H9 (cell line): ENCODE results near the gene SLC16A7. TPM values are rescaled to one million over a fixed set of nuclear protein-coding genes. Genes with fewer than 3 reads are reported as not detected.

Experiments used
- DNase-seq: peaks from one replicate; pipeline ENCODE4 v3.0.0-alpha.2; 2017
- H2AFZ ChIP-seq: one replicate; pipeline ENCODE4 v1.6.1; 2013; ENCODE audit warnings: mild to moderate bottlenecking, low read length, control low read depth, moderate library complexity
- H2AK5ac ChIP-seq: 2 replicates; pipeline ENCODE4 v1.6.1; 2013; ENCODE audit warnings: low read length, control low read depth, mixed read lengths; ENCODE audit not compliant: insufficient read length
- H2BK120ac ChIP-seq: one replicate; pipeline ENCODE4 v1.6.1; 2013; ENCODE audit warnings: low read depth, mild to moderate bottlenecking, low read length, control low read depth, inconsistent platforms; ENCODE audit not compliant: poor library complexity, severe bottlenecking
- H2BK12ac ChIP-seq: 2 replicates; pipeline ENCODE4 v1.6.1; 2013; ENCODE audit warnings: low read length, control low read depth, mixed read lengths, low read depth; ENCODE audit not compliant: insufficient read length
- H2BK15ac ChIP-seq: 2 replicates; pipeline ENCODE4 v1.6.1; 2013; ENCODE audit warnings: low read depth, low read length, control low read depth
- H2BK20ac ChIP-seq: one replicate; pipeline ENCODE4 v1.6.1; 2013; ENCODE audit warnings: low read depth, mild to moderate bottlenecking, low read length, control low read depth, inconsistent platforms; ENCODE audit not compliant: poor library complexity, severe bottlenecking
- H2BK5ac ChIP-seq: 2 replicates; pipeline ENCODE4 v1.6.1; 2013; ENCODE audit warnings: low read length, control low read depth, mixed read lengths; ENCODE audit not compliant: insufficient read length
- H3K14ac ChIP-seq: 2 replicates; pipeline ENCODE4 v1.6.1; 2013; ENCODE audit warnings: low read length, control low read depth; ENCODE audit not compliant: insufficient read depth
- H3K18ac ChIP-seq: 2 replicates; pipeline ENCODE4 v1.6.1; 2013; ENCODE audit warnings: low read depth, mild to moderate bottlenecking, mixed read lengths, low read length, control low read depth; ENCODE audit not compliant: insufficient read length
- H3K23ac ChIP-seq: 2 replicates; pipeline ENCODE4 v1.6.1; 2013; ENCODE audit warnings: low read length, control low read depth, mixed read lengths, low read depth; ENCODE audit not compliant: insufficient read length
- H3K23me2 ChIP-seq: 2 replicates; pipeline ENCODE4 v1.6.1; 2013; ENCODE audit warnings: low read depth, mild to moderate bottlenecking, mixed read lengths, low read length, control low read depth; ENCODE audit not compliant: insufficient read length, poor library complexity, severe bottlenecking
- H3K27ac ChIP-seq: 2 replicates; pipeline ENCODE4 v1.5.1; 2013; ENCODE audit warnings: low read length, control low read depth, mixed read lengths, low read depth; ENCODE audit not compliant: insufficient read length
- H3K27me3 ChIP-seq: 2 replicates; pipeline ENCODE4 v1.6.1; 2013; ENCODE audit warnings: low read length, control low read depth, inconsistent platforms; ENCODE audit not compliant: insufficient read depth
- H3K4ac ChIP-seq: 2 replicates; pipeline ENCODE4 v1.6.1; 2013; ENCODE audit warnings: low read depth, mild to moderate bottlenecking, control low read depth, inconsistent platforms, low read length, moderate library complexity
- H3K4me1 ChIP-seq: 2 replicates; pipeline ENCODE4 v1.6.1; 2013; ENCODE audit warnings: low read length, control low read depth, inconsistent platforms; ENCODE audit not compliant: insufficient read depth
- H3K4me2 ChIP-seq: 2 replicates; pipeline ENCODE4 v1.6.1; 2013; ENCODE audit warnings: low read length, control low read depth, mixed read lengths; ENCODE audit not compliant: insufficient read length, insufficient read depth
- H3K56ac ChIP-seq: 2 replicates; pipeline ENCODE4 v1.6.1; 2013; ENCODE audit warnings: low read depth, mild to moderate bottlenecking, mixed read lengths, low read length, control low read depth; ENCODE audit not compliant: insufficient read length
- H3K79me1 ChIP-seq: 2 replicates; pipeline ENCODE4 v1.6.1; 2013; ENCODE audit warnings: low read depth, mild to moderate bottlenecking, moderate library complexity, low read length, control low read depth, inconsistent platforms; ENCODE audit not compliant: insufficient read depth, poor library complexity, severe bottlenecking
- H3K79me2 ChIP-seq: 2 replicates; pipeline ENCODE4 v1.6.1; 2013; ENCODE audit warnings: low read length, control low read depth, inconsistent platforms; ENCODE audit not compliant: insufficient read depth
- H3K9ac ChIP-seq: 2 replicates; pipeline ENCODE4 v1.6.1; 2013; ENCODE audit warnings: low read length, control low read depth, mixed read lengths; ENCODE audit not compliant: insufficient read length; ENCODE audit errors: extremely low read depth
- H3K9me3 ChIP-seq: one replicate; pipeline ENCODE4 v1.6.1; 2013; ENCODE audit warnings: low read depth, low read length, inconsistent platforms; ENCODE audit not compliant: control insufficient read depth
- H3T11ph ChIP-seq: one replicate; pipeline ENCODE4 v1.6.1; 2013; ENCODE audit warnings: mild to moderate bottlenecking, low read length, control low read depth, inconsistent platforms
- H4K20me1 ChIP-seq: one replicate; pipeline ENCODE4 v1.6.1; 2013; ENCODE audit not compliant: control insufficient read depth, insufficient read length, insufficient read depth
- H4K5ac ChIP-seq: 2 replicates; pipeline ENCODE4 v1.6.1; 2013; ENCODE audit warnings: low read depth, mild to moderate bottlenecking, mixed read lengths, low read length, control low read depth; ENCODE audit not compliant: insufficient read length
- H4K8ac ChIP-seq: replicated peaks from 2 replicates; pipeline ENCODE4 v1.6.1; 2013; ENCODE audit warnings: low read length, control low read depth, mixed read lengths, low read depth; ENCODE audit not compliant: insufficient read length
- H4K91ac ChIP-seq: 2 replicates; pipeline ENCODE4 v1.6.1; 2013; ENCODE audit warnings: low read depth, mild to moderate bottlenecking, moderate library complexity, mixed read lengths, low read length, control low read depth; ENCODE audit not compliant: insufficient read length
- H3K27ac Mint-ChIP-seq, 3 experiments: 2 replicates in 2 of 3; 3 replicates in 1 of 3; pipeline ENCODE4 v1.8.0; 2020 to 2021; ENCODE audit warnings: mixed read lengths in 3 of 3, mild to moderate bottlenecking in 1 of 3, moderate library complexity in 1 of 3
- H3K27me3 Mint-ChIP-seq: 2 replicates; pipeline ENCODE4 v1.8.0; 2021; ENCODE audit warnings: low read depth, mild to moderate bottlenecking, moderate library complexity, mixed read lengths
- H3K36me3 Mint-ChIP-seq, 3 experiments: 2 replicates in 2 of 3; 3 replicates in 1 of 3; pipeline ENCODE4 v1.8.0; 2020 to 2021; ENCODE audit warnings: low read depth in 3 of 3, mixed read lengths in 3 of 3; ENCODE audit not compliant: insufficient read depth in 1 of 3
- H3K4me1 Mint-ChIP-seq, 2 experiments: 2 replicates each; pipeline ENCODE4 v1.8.0; 2020; ENCODE audit warnings: mixed read lengths in 2 of 2
- H3K4me3 Mint-ChIP-seq, 2 experiments: 2 replicates in 1 of 2; 3 replicates in 1 of 2; pipeline ENCODE4 v1.8.0; 2020 to 2021; ENCODE audit warnings: mild to moderate bottlenecking in 2 of 2, mixed read lengths in 2 of 2, moderate library complexity in 1 of 2
- H3K9me3 Mint-ChIP-seq, 2 experiments: 2 replicates in 1 of 2; 3 replicates in 1 of 2; pipeline ENCODE4 v1.8.0; 2020; ENCODE audit warnings: mild to moderate bottlenecking in 2 of 2, mixed read lengths in 2 of 2, moderate library complexity in 1 of 2
- CTCF ChIP-seq: fragments of 200-600 bp; sonication (generic); conservative IDR thresholded peaks from 3 replicates; pipeline ENCODE4 v1.8.0; 2021; ENCODE audit warnings: antibody characterized with exemption, mild to moderate bottlenecking
- WGBS: extraction: QIAGEN DNeasy Blood & Tissue Kit; methylation state at CpG from one replicate; pipeline ENCODE4 v1.1.7; 2013; ENCODE audit warnings: missing lambda C conversion rate, low lambda C conversion rate, mixed read lengths; ENCODE audit not compliant: insufficient read length; ENCODE audit errors: extremely low coverage; 5-methylcytosine and 5-hydroxymethylcytosine counted together
- total RNA-seq: library from RNA; stranded (reverse); gene quantifications from 2 replicates; pipeline ENCODE4 v1.2.1, GENCODE V29; 2021

The SLC16A7 gene
- total RNA-seq, 1 experiment from 2014 or later, result 2.2 TPM

GRCh38 chr12:59768031-59768430, 172.2 kb downstream of the SLC16A7 start:
- Histone ChIP-seq H3K4me2 (no peak overlapping the region), H3K27me3 (no peaks in the 10 kb centered on the region), H3K23ac (no peak overlapping the region), H3K4ac (no peak overlapping the region), H4K8ac (no peak overlapping the region), H3K9me3 (no peaks in the 10 kb centered on the region), H2BK5ac (no peak overlapping the region), H3K56ac (no peak overlapping the region), H2BK12ac (no peak overlapping the region), H3K79me1 (no peaks in the 10 kb centered on the region), H2AFZ (no peak overlapping the region), H2BK120ac (no peak overlapping the region), H3K9ac (no peak overlapping the region), H3T11ph (no peak overlapping the region), H3K79me2 (no peaks in the 10 kb centered on the region), H3K27ac (no peak overlapping the region), H3K18ac (no peak overlapping the region), H4K20me1 (no peaks in the 10 kb centered on the region), H2BK20ac (no peak overlapping the region), H3K23me2 (no peaks in the 10 kb centered on the region), H4K91ac (no peak overlapping the region), H4K5ac (no peak overlapping the region), H2AK5ac (no peak overlapping the region), H2BK15ac (no peak overlapping the region), H3K14ac (no peak overlapping the region), H3K4me1 (no peaks in the 10 kb centered on the region)
- TF ChIP-seq CTCF, result no peak
- no peak overlapping the region for H3K4me3 Mint-ChIP-seq
- H3K27me3 Mint-ChIP-seq, result no peaks in the 10 kb centered on the region
- no peak for DNase-seq
- WGBS, result no CpG with 5 or more reads among the region's 3 CpGs
- H3K27ac Mint-ChIP-seq, result no peak overlapping the region
- no peaks in the 10 kb centered on the region for H3K4me1 Mint-ChIP-seq
- peaks cover 0 to 8% (median 5%) of the 10 kb centered on the region in 3 experiments; a peak in 3 of 7 replicates for H3K36me3 Mint-ChIP-seq
- H3K9me3 Mint-ChIP-seq, result peaks cover 4 to 8% of the 10 kb centered on the region in 2 experiments; a peak in 4 of 5 replicates
